Liver (tissue), 9 donors: ENCODE results near the gene SPEN. TPM values are rescaled to one million over a fixed set of nuclear protein-coding genes. Genes with fewer than 3 reads are reported as not detected.

Experiments
- DNase-seq: peaks from one replicate; pipeline ENCODE4 v3.0.0-alpha.2; 2017; ENCODE audit warnings: low spot score
- H3K27ac ChIP-seq, 2 donors: one replicate each; pipeline ENCODE4 v1.7.0; 2013; ENCODE audit warnings: inconsistent platforms in 2 of 2, low read length in 2 of 2, control low read depth in 1 of 2, low read depth in 1 of 2, mild to moderate bottlenecking in 1 of 2
- H3K27me3 ChIP-seq, 4 donors: one replicate each; pipeline versions ENCODE4 v1.6.1 to v1.7.0; 2013; ENCODE audit warnings: low read length in 3 of 4, inconsistent platforms in 1 of 4, mild to moderate bottlenecking in 1 of 4, moderate library complexity in 1 of 4; ENCODE audit not compliant: control insufficient read depth in 4 of 4, insufficient read depth in 4 of 4
- H3K36me3 ChIP-seq, 4 donors: one replicate each; pipeline versions ENCODE4 v1.6.1 to v1.7.0; 2013; ENCODE audit warnings: low read length in 3 of 4, mild to moderate bottlenecking in 3 of 4, low read depth in 1 of 4, moderate library complexity in 1 of 4; ENCODE audit not compliant: control insufficient read depth in 4 of 4, insufficient read depth in 3 of 4
- H3K4me1 ChIP-seq, 4 donors: one replicate each; pipeline versions ENCODE4 v1.6.1 to v1.7.0; 2013; ENCODE audit warnings: low read length in 3 of 4, mild to moderate bottlenecking in 3 of 4, moderate library complexity in 1 of 4; ENCODE audit not compliant: control insufficient read depth in 4 of 4, insufficient read depth in 4 of 4
- H3K4me3 ChIP-seq, 3 donors: one replicate each; pipeline versions ENCODE4 v1.6.1 to v1.7.0; 2013; ENCODE audit warnings: low read length in 3 of 3, control low read depth in 1 of 3, low read depth in 1 of 3, mild to moderate bottlenecking in 1 of 3
- H3K9ac ChIP-seq, 2 donors: one replicate each; pipeline ENCODE4 v1.7.0; 2013; ENCODE audit warnings: low read length in 2 of 2, mild to moderate bottlenecking in 2 of 2, moderate library complexity in 2 of 2, control low read depth in 1 of 2, low read depth in 1 of 2
- H3K9me3 ChIP-seq, 4 donors: one replicate each; pipeline versions ENCODE4 v1.6.1 to v1.7.0; 2013; ENCODE audit warnings: low read length in 3 of 4; ENCODE audit not compliant: control insufficient read depth in 4 of 4
- ATF3 ChIP-seq: IDR thresholded peaks from 2 replicates; pipeline ENCODE4 v1.6.1; 2016; ENCODE audit warnings: antibody characterized with exemption
- CTCF ChIP-seq: fragments of 150-350 bp; IDR thresholded peaks from 2 replicates; pipeline ENCODE4 v1.5.1; 2017; ENCODE audit warnings: improper control_type of control experiment, low read depth, low read length; ENCODE audit not compliant: missing input control
- EGR1 ChIP-seq, 2 donors: IDR thresholded peaks; 2 replicates each; pipeline ENCODE4 v1.6.1; 2016 to 2018; ENCODE audit warnings: antibody characterized with exemption in 2 of 2, low read depth in 2 of 2
- FOXA2 ChIP-seq: IDR thresholded peaks from 2 replicates; pipeline ENCODE4 v1.6.1; 2016; ENCODE audit warnings: antibody characterized with exemption
- GABPA ChIP-seq, 2 donors: IDR thresholded peaks in 1 of 2; conservative IDR thresholded peaks in 1 of 2; 2 replicates each; pipeline ENCODE4 v1.6.1; 2016; ENCODE audit warnings: antibody characterized with exemption in 2 of 2, mild to moderate bottlenecking in 1 of 2, moderate library complexity in 1 of 2
- HNF4A ChIP-seq, 2 donors: conservative IDR thresholded peaks; 2 replicates each; pipeline ENCODE4 v1.6.1; 2016; ENCODE audit warnings: antibody characterized with exemption in 2 of 2, mild to moderate bottlenecking in 2 of 2
- HNF4G ChIP-seq: IDR thresholded peaks from 2 replicates; pipeline ENCODE4 v1.6.1; 2016; ENCODE audit warnings: antibody characterized with exemption
- JUND ChIP-seq, 2 donors: IDR thresholded peaks; 2 replicates each; pipeline ENCODE4 v1.6.1; 2016; ENCODE audit warnings: antibody characterized with exemption in 2 of 2
- MAX ChIP-seq: IDR thresholded peaks from 2 replicates; pipeline ENCODE4 v1.6.1; 2016; ENCODE audit warnings: antibody characterized with exemption
- RAD21 ChIP-seq, 2 donors: IDR thresholded peaks; 2 replicates each; pipeline ENCODE4 v1.6.1; 2016; ENCODE audit warnings: antibody characterized with exemption in 2 of 2, mild to moderate bottlenecking in 2 of 2
- REST ChIP-seq: IDR thresholded peaks from 2 replicates; pipeline ENCODE4 v1.6.1; 2016; ENCODE audit warnings: antibody characterized with exemption, mild to moderate bottlenecking
- SP1 ChIP-seq: IDR thresholded peaks from 2 replicates; pipeline ENCODE4 v1.6.1; 2018; ENCODE audit warnings: antibody characterized with exemption, mild to moderate bottlenecking
- TAF1 ChIP-seq: conservative IDR thresholded peaks from 2 replicates; pipeline ENCODE4 v1.6.1; 2016; ENCODE audit warnings: antibody characterized with exemption, mild to moderate bottlenecking
- YY1 ChIP-seq: IDR thresholded peaks from 2 replicates; pipeline ENCODE4 v1.6.1; 2016; ENCODE audit warnings: antibody characterized with exemption, mild to moderate bottlenecking
- ZBTB33 ChIP-seq: IDR thresholded peaks from 2 replicates; pipeline ENCODE4 v1.6.1; 2016; ENCODE audit warnings: antibody characterized with exemption
- WGBS: extraction: QIAGEN DNeasy Blood & Tissue Kit; methylation state at CpG from one replicate; pipeline ENCODE4 v1.1.7; 2013; 5-methylcytosine and 5-hydroxymethylcytosine counted together
- polyA plus RNA-seq, 2 donors: library from polyadenylated mRNA; stranded (reverse) in 1 of 2; unstranded in 1 of 2; fragments of 200-250 nt in 1 of 2; fragments of >200 nt in 1 of 2; fragmentation: Nextera tagmentation in 1 of 2; extraction: Ambion mirVana in 1 of 2; gene quantifications; one replicate each; pipeline versions ENCODE4 v1.2.1 to v1.2.3, GENCODE V29; 2013 to 2015
- total RNA-seq, 2 donors: library from RNA; depleted of rRNA; stranded (reverse); fragments of >200 nt; gene quantifications; one replicate each; pipeline ENCODE4 v1.2.3, GENCODE V29; 2014
- donor health status: healthy.
- donor health status: healthy.
- donor health status: healthy.
- donor health status: healthy.
- donor health status: healthy.

SPEN gene
- total and polyA plus RNA-seq, 4 donors, result 7.4 to 29.4 (median 15.2) TPM

- TF ChIP-seq HNF4G (no peak), JUND (IDR thresholded peaks at IDR 0.05) (no peak), EGR1 (IDR thresholded peaks at IDR 0.05; ENCODE audit: low read depth in 2 of 2) (no peak), MAX (no peak), CTCF (no peak), FOXA2 (no peak), REST (no peak)
- Histone ChIP-seq H3K27me3 (no peaks in the 10 kb centered on the region), H3K9me3 (no peaks in the 10 kb centered on the region), H3K4me1 (peaks cover 0 to 11% (median 2%) of the 10 kb centered on the region in 4 donors), H3K4me3 (no peak overlapping the region), H3K27ac (no peak overlapping the region), H3K9ac (no peak overlapping the region), H3K36me3 (no peaks in the 10 kb centered on the region)
- WGBS, result 83% methylated on average over 8 of the region's 8 CpGs
- no peak for DNase-seq
These were observed 11.3 kb downstream of the SPEN start for GRCh38 chr1:15858672-15859372.

GRCh38 chr1:15863156-15863901, 15.8 kb downstream of the SPEN start:
- Histone ChIP-seq H3K9me3 (no peaks in the 10 kb centered on the region), H3K27ac (no peak overlapping the region), H3K4me3 (no peak overlapping the region), H3K4me1 (peaks cover 0 to 8% (median 3%) of the 10 kb centered on the region in 4 donors), H3K27me3 (no peaks in the 10 kb centered on the region), H3K9ac (no peak overlapping the region), H3K36me3 (no peaks in the 10 kb centered on the region)
- TF ChIP-seq EGR1 (IDR thresholded peaks at IDR 0.05; ENCODE audit: low read depth in 2 of 2) (no peak), MAX (no peak), RAD21 (IDR thresholded peaks at IDR 0.05) (no peak), ZBTB33 (no peak), HNF4A (conservative IDR thresholded peaks at IDR 0.05) (no peak), YY1 (no peak), CTCF (no peak), GABPA (IDR thresholded peaks at IDR 0.05 in 1 of 2, conservative IDR thresholded peaks at IDR 0.05 in 1 of 2) (no peak), SP1 (no peak), TAF1 (no peak), ATF3 (no peak), JUND (IDR thresholded peaks at IDR 0.05) (no peak)
- no peak for DNase-seq
- WGBS, result 74% methylated on average over 2 of the region's 2 CpGs
